Daoy (cell line): Measurements from ENCODE around the gene ADAMTS3. TPM values are rescaled to one million over a fixed set of nuclear protein-coding genes. Genes with fewer than 3 reads are reported as not detected.

Source experiments
- DNase-seq: peaks from one replicate; pipeline ENCODE4 v3.0.0-alpha.2; 2015; ENCODE audit warnings: low read depth
- total RNA-seq: library from RNA; depleted of rRNA; stranded (reverse); fragments of >200 nt; shearing (Covaris generic); gene quantifications from 2 replicates; pipeline ENCODE4 v1.2.3, GENCODE V29; 2014

The ADAMTS3 gene
- total RNA-seq, 1 experiment from 2014 or later = 0.57 TPM

DNA sequence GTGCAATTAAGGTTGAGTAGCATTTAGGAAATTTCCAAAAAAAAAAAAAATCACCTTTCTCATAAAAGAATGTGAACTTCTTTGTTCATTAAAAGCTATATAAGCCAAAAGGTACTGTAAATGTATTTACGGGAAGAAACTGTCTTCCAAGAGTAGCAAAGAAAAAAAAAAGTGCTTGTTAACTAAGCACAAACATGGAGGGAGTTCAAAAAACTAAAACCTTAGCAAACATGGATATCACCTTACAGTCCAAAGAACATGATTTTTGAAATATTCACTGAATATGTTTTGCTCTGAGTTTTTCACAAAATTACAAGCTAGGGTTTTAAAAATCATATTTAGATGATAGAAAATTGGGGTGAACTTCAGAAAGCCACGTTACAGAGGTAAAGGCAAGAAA is 217.5 kb downstream of the ADAMTS3 start:
- DNase-seq = no peak

DNA sequence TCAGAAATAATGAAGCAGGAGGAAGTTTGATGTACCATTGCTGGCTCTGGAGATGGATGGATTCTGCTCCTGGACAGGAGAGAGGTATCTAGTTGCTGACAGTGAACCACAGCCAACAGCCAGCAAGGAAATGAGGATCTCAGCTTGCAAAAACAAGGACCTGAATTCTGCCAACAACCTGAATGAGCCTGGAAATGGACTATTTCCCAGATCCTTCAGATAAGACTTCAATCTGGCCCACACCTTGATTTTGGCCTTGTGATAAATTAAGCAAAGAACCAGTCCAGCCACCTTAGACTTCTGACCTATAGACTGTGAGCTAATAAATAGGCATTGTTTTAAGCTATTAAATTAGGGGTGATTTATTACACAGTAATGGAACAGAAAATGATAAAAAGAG is 220.3 kb downstream of the ADAMTS3 start:
- DNase-seq = no peak

GRCh38 chr4:72344418-72344817 is 224.6 kb downstream of the ADAMTS3 start:
- no peak for DNase-seq

DNA sequence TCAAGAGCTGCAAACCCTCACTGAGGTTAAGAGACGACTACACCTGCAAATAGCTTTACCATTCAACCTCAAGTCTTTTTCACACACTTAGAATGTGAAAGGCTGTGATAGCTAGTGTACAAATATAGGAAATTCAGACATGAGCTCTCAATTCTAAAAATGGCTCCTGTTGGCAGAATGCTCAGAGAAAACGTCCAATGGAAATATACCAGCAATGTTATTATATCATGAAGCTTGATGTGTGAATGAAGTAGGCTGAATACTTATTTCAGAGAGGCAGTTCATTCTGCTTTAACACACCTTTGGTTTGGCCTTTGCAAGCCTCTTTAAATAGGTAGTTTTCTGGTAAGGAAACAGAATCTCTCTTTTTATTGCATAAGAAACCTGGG is 227.6 kb downstream of the ADAMTS3 start:
- no peak for DNase-seq

GRCh38 chr4:72340803-72341431 is 228.1 kb downstream of the ADAMTS3 start:
- DNase-seq = no peak

DNA sequence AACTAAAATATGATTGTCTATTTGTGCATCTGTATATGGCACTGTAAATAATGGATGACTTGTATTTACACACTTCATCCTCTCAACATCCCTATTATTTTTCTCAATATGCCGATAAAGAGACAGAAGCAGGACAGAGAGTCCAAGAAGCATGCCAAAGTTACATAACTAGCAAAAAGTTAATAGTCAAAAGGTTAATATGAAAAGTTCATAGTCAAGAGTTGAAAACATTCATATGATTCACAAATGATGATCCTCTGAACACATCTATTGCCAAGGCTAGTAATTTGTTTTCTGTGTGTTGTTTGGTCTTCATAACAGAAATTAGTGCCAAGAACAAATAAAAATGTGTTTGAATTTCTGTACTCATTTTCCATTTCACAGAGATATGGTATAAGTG is 231.0 kb downstream of the ADAMTS3 start:
- no peak for DNase-seq

- no peak for DNase-seq
These were observed 238.6 kb downstream of the ADAMTS3 start for GRCh38 chr4:72330381-72330780.

DNA sequence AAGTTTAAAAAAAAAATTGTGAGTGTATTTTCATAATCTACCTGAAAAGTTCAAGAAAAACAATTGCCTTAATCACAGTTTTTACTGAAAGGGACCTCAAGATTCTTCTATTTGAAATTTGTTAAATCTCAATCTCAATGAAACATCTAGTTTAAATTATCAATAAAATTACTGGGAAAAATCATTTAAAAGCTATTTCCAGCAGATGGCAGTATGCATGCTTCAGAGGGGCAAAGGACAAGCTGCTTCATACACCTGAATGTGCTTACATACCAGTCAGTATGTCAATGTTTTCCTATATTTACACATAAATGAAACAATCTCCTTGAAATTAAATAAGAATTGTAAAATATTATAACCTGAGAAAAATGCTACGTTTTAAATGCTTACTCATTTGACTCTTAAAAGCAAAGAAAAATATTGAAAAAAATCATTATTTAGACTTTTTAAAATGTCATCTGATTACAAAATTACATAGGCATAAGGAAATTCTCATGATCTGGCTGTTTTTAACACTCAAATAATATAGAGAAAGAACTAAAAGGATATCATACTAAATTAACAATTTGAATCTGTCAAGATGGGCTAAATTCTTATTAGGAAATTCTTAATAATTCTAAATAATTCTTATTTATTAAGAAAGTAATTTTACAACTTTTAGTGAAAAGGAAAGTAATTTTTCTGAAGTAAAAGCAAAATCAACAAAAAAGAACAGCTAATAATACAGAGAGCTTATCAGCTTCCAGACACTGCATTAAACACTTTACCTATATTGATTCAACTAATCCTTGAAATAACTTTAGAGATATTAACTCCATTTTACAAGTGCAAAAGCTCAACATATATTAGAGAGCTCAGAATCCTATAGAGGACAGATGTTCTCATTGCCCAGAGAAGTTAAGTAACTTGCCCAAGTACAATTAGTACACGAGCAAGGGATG is 242.1 kb downstream of the ADAMTS3 start:
- no peak for DNase-seq

- no peak for DNase-seq
These were observed 243.8 kb downstream of the ADAMTS3 start for GRCh38 chr4:72325215-72325614.

DNA sequence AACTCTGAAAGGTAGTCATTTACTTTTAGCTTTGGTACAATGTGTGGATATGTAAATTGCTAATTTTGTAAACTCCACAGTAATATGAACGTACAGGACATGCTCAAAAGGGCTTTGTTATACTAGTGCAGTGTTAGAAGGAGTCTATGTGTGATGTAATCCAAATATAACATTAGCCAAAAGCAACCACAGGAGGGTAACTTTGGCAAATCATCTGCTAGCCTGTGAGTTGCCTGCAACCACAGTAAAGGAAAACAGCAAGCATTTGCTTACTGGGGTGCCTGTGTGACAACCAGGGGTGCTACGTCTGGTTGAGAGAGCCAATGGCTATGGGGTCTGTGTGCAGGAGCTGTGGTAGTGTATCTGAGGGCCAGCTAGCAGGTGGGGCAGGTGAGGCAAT is 245.8 kb downstream of the ADAMTS3 start:
- DNase-seq = no peak

DNA sequence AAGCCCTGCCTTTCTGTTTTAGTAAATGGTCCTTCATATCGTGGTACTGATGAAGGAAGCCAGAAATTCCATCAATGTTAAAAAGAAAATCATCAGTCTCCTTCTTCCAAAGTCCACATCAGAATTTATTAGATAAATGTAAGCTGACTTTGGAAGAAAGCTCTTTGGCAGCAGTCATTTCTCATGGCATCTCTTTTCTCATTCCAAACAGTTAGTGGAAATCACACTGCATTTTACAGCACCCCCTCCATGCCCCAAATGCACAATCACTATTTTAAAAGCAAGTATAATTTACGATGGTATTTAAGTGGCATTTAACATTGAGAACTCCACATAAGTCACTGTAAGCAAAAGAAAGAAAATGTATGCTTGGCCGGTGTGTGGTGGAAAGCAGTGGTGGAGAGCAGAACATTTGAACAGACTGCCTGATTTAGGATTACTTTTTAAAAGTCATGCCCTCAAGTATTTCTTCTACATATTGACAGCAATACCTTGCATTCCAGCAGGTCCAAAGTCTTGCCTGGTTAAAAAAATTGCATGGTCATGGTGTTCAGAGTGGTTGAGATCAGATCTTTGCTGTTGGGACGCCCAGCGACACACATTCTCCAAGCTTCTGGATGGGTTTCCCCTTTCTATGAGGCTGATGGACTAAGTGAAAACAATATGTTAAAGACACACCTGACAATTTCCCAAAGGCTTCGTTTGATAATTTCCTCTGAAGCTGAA is 248.6 kb downstream of the ADAMTS3 start:
- DNase-seq = no peak

DNA sequence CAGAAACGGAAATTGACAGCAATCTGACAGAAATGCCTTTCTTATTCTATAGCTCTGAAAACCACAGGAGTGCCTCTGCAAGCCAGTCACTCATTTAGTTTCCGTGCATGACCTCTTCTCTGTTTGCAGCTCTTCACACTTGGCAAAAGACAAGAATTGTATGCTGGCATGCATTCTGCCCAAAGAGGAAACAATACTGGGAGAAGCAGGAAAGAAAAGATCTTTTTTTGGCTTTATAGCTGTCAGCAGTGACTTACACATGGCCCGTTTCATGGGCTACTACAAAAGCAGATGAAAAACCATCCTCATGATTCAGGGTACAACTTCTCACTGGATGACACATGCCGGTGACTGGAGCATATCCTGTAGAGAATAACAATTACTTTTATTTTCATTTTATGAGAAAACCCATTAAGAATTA is 249.4 kb downstream of the ADAMTS3 start:
- DNase-seq = peak; percentile 67

DNA sequence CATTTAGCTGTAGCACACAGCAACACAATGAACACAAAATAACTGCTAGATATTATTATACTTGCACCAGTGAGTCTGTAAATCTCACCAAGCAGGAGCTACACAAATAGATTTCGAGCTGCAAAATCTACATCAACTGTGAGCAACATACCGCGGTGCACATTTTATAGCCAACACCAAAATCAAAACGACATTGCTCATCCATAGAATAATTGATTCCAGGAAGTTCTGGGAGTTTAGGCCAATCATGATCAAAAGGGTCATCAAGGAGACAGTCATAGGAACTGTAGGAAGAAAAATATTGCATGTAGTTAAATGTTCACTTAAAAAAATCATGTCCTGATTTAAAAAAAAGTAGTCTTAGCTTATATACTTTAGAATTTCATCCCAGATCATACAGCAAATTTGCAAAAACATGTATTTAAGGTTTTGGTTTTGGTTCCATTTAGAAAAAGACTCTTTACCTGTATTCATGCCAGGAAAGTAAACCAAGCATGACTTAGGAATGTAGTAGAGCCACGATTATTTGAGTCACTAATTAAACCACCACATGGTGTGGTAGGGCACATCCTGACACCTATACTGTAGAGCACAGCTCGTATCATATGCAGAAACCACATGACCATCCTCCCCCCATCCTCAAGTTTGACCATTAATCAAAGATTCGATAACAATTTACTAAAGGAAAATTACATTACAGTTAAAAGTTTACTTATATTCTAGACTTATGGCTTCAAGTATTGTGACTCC is 250.4 kb downstream of the ADAMTS3 start:
- peak; percentile 45 for DNase-seq

- peak; percentile 22 for DNase-seq
These were observed 254.2 kb downstream of the ADAMTS3 start for GRCh38 chr4:72314869-72315268.

DNA sequence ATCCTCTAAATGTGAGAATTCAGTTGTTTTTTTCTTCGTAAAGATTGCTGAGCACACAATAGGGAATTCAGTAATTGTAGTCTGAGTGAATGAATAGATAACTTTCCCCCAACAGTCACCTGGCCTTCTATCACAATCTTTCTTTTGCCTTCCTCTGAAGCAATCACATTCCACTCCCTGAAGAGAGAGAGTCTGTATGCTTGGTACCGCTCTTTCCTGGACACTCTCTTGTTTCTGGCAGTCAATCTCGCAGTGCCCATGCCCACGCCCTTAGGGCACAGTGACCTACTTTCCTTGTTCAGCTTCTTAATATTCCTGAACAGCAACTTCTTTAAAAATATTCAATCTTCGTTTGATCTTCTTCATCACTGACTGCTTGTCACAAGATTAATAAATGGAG is 255.9 kb downstream of the ADAMTS3 start:
- no peak for DNase-seq

GRCh38 chr4:72312032-72312650 is 256.9 kb downstream of the ADAMTS3 start:
- peak; percentile 78 for DNase-seq

DNA sequence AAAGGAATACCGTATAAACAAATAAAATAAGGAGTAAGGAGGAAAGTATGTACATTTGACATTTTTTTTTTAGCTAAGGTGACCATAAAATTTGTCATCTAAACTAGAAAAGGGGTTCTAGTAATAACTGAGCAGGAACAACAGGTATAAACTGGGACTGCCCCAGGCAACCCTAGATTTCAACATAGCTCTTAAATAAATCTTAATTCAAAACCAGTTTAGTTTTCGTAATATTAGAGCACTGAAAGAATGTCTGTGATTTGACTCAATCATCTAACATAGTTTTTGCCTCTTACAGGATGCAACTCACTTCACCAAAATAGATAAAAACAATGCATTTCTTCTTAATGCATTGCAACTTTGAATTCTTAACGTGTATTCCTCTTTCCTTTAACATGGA is 257.7 kb downstream of the ADAMTS3 start:
- DNase-seq = no peak

DNA sequence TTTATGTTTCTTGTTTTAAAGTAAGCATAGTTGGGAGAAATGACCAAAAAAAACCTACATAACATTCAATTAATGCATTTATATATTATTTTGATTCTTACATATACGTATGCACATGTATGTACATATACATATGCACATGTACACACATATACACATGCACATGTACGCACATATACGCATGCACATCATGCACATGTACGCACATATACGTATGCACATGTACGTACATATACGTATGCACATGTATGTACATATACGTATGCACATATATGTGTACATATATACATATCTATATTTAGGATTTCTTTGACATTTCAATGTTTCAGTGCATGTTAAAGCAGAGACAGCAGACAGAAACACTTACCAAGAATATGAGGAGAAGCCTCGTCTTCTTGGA is 263.4 kb downstream of the ADAMTS3 start:
- DNase-seq = no peak

GRCh38 chr4:72305080-72305479 is 263.9 kb downstream of the ADAMTS3 start:
- DNase-seq = no peak

- DNase-seq = no peak
These were observed 265.9 kb downstream of the ADAMTS3 start for GRCh38 chr4:72302981-72303704.

GRCh38 chr4:72301759-72302158 is 267.3 kb downstream of the ADAMTS3 start:
- no peak for DNase-seq
